Kasumi-1 (cell line): Measurements from ENCODE around the gene ZBED5.
A peak's percentile ranks its signal among the peaks of the same experiment; 100 is the strongest.
"Not testable (repeated sequence)": the region's sequence is repeated elsewhere in the genome, so short reads cannot be mapped to it uniquely, and the experiment has no call there.

Experiments
- DNase-seq, 2 experiments: peaks; one replicate each; lab custom pipeline; 2025; lab: John Stamatoyannopoulos, UW

ZBED5 gene

DNA sequence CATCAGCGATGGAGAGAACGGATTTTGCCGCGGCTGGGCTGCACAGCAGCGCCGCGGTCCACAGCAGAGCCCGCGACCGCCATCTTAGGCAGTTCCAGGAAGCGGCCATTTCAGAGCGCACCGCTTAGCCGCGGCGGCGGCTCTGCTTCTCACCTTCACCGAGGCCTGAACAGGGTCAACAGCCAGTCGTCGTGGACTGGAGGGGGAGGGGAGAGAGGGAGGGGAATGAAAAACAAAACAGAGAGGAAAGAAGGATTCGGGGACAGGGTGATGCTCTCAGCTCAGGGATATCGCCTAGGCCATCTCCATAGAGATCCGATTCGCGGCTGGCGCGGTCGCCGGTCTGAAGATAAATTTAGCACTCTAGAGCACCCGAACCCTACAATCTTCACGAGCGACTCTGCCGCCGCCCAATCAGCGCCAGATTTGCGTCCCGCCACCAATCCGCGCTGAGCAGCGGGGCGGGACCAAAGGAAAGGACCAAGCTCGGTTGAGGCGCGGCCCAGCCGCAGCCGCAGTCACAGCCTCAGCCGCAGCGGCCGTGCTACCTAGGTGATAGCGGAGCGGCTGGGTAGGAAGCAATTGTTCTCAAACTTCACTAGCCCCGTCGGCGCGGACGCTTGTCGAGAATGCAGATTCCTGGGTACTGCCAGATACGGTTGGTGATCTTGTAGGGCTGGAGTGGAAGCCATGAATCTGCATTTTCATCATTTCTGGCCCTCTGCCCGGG, at the start of gene ZBED5:
Gene ZBED5, minus strand, starts transcription at position 345 of the 730 bp plus-strand sequence. CDS start 3,108 bp downstream, outside the sequence.
- DNase-seq: peak; percentile 96 to 97

DNA sequence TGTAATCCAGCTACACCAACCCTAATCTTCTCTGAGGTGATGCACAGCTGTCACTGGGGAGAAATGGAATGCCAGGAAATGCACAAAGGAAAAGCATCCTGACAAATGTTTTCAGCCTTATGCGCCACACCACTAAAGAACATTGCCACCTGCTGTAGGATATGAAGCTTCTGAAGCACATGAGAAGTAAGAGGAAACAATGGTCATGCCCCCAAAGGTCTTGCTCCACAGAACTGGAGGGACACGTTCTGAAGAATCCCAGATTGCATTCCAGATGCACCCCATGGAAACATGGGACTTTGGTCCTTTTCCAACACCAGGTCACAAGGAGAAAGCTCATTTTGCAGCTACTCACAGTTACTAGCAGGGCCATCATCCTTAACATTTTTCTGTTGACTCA, 48.7 kb upstream of the ZBED5 start:
- no peak for DNase-seq

DNA sequence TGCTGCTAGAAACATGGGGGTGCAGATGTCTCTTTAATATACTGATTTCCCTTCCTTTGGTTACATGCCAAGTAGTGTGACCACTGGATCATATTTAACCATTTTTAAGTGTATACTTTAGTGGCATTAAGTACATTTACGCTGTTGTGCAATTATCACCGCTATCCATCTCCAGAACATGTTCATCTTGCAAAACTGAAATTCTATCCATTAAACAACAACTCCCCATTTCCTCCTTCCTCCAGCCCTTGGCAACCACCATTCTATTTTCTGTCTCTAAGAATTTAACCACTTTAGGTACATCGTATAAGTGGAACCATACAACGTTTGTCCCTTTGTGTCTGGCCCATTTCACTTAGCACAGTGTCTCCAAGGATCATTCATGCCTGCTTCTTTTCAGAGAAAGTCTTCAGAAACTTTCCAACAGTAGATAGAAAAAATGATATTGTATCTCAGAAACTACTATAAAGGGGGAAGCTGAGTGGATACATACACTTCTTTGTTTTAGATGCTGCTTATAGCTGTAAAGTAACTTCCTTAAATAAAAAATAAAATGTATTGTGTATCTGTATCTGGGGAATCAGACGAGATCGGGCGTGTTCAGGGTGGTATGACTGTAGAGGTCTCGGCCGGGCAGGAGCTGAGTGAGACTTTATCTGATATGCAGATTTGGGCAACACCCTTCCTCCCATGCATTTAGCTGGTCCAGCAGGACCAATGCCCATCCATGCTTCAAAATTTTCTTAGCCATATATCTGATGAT, 44.6 kb upstream of the ZBED5 start:
- peak; percentile 24 to 27 for DNase-seq

DNA sequence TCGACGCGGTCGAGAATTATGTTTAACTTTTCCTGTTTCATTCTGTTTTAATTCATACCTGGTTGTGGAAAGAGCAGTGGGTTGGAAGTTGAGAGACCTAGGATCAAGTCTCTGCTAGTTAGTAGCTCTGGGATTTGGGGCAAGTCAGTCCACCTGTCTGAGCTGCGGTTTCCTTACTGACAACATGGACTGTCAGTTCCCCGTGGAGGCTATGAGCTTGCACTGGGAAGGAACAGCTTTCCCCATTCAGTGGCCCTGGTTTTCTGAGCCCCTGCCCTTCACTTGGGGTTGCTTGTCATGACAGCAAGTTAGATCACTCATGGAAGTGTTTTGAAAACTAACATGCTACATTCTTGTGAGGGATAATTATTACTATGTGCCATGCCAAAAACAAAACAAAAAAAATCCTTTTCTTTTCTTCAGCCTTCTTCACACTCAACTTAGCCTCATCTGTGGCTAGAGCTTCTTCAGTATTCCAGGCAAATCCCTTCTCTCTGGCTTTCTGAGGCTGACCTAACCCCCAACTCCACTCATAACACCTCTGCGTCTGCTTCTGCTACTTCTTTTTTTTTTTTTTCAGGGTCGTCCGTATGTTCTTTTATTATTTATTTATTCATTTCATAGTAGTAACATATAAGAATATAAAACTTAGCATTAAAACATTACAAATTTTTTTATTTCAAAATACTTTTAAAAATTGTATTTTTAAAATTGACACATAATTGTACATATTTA, 43.0 kb upstream of the ZBED5 start:
- no peak for DNase-seq

DNA sequence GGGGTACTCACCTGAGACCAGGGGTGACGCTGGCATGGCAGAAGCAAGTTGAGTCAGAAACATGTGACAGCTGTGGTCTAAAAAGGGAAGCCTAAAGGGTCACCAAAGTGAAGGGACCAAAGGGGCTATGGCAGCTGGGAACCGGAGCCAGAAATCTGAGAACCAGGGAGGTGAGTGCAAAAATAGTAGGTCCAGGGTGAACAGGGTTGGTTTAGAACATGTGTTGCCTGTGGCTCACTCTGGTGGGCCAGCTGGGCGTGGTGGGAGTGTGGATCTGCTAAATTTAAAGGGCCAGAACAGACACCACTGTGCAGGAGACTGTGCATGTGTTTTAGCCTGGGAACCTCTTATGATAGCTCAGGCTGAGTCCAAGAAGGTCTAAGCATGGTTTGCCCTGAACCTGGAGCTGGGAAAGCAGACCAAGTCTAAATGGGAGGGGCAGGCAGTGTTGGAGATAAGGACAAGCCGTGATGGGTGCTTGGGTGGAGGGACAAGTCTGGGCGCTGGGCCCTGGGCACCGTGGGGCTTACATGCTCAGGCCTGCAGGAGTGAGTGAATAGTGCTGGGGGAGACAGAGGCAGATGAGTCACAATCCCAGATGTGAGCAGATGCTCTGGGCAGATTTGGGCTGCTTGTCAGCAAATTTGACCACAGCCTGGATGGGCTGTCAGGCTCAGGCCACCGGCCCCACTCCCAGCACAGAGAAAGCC, 41.4 kb upstream of the ZBED5 start:
- peak in 1 of 2 experiments; percentile 12 for DNase-seq

DNA sequence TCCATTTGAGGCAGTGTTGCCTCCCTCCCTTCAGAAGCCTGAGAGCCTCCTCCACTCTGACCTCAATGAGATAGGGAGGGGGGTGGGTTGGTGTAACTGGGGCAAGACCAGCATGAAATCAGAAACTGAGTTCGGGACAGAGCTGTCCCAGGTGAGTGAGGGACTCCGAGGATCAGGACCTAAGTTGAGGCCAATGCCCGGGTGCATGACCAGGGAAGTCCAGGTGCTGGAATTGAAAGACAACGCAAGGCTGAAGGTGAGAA, 40.8 kb upstream of the ZBED5 start:
- DNase-seq: no peak

DNA sequence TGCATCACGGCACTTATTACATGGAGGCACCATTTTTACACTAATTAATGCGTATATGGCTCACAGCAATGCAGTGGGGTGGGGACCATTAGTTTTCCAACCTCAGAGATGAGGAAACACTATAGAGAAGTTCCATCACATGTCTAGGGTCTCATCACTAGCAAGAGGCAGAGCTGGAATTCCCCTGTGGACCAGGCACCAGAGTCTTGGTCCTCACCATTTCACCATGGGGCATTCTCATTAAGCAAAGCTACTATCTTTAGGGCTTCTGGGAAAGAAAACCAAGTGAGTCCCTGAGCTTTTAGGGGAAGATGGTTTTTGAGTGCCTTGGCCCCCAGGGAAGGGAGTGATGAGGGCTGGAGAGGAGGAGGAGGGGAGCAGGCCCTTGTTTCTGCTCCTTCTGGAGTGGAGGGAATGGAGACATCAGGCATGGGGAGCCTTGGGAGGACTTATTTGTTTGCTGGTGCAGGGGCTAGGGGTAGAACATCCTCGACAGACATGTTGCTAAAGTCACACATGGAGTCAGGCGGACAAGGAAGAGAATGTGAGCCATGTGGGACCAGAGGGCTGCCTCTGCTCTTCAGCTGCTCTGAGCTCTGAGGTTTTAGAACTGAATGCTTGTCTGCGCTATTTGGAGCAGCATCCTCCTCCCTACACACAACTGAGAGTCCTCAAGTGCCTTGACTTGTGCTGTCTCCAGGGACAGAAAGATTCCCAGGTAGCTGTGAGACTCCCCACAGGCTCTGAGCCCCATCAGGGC, 40.3 kb upstream of the ZBED5 start:
- no peak for DNase-seq

DNA sequence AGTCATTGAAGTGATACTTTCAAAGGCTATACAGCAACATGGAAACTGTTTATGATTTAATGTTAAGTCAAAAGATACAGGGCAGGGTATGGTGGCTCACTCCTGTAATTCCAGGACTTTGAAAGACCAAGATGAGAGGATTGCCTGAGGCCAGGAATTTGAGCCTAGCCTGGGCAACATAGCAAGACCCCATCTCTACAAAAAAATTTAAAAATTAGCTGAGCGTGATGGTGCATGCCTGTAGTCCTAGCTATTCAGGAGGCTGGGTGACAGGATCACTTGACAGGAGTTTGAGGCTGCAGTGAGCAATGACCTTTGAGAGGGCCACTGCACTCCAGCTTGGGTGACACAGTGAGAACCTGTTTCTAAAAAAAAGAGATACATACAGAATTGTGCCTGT, 39.3 kb upstream of the ZBED5 start:
- DNase-seq: no peak

DNA sequence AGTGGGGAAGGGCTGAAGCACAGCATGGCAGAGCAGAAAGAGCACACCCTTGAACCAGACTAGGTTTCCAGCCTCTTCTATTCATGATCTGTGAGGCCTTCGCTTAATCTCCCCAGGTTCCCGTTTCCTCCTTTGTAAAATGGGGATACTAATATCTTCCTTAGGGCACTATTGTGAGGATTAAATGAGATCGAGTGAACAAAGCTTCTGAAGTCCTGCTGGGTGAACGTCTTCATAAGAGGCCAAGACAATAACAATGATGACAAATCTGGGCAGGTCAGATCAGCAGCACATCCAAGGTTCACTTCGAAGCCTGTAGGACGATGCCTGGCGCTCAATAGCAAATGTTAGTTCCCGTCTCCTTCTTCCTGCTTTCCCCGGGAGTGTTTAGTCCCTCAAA, 38.6 kb upstream of the ZBED5 start:
- no peak for DNase-seq

DNA sequence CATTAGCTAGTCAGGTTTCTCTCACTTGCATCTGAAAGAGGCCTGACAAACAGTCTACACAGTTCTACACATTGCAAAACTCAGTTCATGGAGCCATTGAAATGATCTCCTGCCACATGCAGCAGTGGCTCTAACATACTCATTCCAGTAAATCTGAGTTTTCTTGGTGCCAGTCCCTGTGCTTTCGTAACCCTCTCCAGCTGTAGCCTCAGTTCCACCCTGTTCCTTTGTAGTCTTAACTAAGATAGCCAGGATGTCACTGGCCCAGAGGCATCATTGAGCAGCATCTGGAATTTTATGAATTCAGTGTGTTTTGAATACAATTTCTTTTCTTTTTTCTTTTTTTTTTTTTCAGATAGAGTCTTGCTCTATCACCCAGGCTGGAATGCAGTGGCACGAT, 37.4 kb upstream of the ZBED5 start:
- DNase-seq: no peak

DNA sequence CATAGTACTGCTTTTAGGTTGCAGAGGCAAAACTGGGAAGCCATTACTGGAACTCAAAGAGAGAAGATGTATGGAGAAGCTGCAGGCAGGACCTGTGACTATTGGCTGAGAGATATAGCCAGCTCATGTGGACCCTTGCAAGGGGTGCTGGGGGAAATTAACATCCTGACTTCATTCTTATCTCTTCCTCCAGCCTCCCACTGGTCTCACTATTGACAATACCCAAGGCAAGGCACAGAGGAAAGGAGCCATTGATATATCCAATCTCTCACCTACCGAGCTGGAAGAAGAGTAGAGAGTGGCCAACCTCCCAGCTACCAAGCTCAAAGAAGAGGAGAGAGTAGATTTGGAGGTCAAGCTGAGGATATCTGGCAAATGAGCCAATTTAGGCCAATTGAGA, 36.8 kb upstream of the ZBED5 start:
- no peak for DNase-seq

DNA sequence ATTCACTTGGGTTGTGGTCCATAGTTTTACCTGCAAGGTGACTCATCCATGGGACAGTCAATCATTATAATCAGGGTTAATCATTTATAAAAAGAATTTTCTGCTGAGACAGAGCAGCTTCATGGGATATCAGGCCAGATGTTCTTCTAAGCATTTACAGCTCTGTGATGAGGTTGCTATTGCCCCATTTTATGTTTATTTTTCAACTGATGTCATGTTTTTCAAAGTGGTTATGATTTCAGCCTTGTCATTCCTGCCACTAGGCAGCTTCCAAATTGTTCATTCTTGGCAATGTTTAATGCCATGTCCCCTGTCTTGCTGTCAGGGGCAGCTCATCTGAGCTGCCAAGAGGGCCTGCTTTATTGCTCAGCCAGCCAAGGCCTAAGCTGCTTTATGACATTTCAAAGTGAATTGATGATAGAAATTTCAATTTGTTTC, 35.9 kb upstream of the ZBED5 start:
- no peak for DNase-seq

DNA sequence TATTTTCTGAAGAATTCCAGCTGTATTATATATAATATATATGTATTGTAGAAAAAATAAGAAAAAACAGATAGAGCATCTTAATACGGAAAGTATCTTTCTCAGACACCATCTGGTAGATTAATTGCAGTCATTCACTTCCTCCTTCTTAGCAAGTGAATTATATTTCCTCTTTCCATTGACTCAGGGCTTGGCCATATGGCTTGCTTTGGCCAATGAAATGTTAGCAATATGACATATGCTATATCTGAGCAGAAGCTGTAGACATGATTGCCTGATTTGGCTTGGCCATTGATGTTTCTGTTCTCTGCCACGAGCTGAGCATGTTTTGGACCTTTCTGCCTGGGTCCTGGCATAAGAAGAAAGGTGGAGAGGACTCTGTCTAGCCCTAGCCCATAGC, 34.4 kb upstream of the ZBED5 start:
- peak; percentile 60 to 66 for DNase-seq

DNA sequence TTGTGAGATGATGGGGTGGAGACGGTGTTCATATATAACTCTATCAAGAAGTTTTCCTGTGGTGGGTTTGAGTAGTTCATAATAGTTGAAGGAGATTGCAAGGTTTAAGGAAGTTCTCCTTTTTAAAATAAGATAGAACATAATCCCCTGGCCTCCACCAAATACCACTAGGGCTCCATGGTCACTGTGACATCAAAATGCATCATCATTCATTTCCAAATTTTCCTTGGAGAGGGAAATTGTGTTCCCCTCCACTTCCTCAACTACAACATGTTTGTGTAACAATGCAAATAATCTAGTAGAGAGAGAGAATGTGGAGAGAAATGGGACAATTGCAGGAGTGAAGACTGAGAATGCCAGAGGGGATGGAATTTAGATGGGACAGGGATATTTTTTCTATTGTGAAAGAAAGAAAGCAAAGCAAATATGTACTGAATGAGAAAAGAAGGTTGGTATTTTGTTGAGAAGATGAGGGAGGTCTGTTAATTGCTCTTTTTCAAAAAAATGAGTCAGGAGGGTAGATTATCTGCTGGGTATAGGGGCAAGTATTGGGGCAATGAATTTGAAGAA, 33.4 kb upstream of the ZBED5 start:
- DNase-seq: peak in 1 of 2 experiments; percentile 18

DNA sequence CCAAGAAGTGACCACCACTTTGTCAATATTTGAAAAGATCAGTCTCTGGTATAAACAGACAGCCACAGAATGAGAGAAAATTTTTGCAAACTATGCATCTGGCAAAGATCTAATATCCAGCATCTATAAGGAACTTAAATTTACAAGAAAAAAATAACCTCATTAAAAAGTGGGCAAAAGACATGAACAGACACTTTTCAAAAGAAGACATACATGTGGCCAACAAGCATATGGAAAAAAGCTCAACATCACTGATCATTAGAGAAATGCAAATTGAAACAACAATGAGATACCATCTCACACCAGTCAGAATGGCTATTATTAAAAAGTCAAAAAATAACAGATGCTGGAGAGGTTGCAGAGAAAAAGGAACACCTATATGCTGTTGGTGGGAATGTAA, 32.2 kb upstream of the ZBED5 start:
- not testable (repeated sequence) for DNase-seq

DNA sequence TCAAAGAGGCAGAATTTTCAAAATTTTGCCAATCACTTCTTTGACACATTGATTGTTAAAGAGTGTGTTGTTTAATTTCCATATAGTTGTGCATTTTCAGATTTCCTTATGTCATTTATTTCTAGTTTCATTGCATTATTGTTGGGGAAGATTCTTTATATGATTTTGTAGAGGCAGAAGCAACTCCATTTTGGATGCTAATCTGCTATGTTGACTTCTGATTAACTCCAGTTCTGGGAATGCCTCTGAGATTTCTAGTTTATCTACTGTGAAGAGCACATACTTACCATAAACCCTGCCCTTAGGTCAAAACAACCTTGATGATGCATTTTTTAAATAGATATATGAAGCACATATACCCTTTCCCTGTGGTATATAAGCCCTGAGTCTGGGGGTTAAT, 29.5 kb upstream of the ZBED5 start:
- no peak for DNase-seq

DNA sequence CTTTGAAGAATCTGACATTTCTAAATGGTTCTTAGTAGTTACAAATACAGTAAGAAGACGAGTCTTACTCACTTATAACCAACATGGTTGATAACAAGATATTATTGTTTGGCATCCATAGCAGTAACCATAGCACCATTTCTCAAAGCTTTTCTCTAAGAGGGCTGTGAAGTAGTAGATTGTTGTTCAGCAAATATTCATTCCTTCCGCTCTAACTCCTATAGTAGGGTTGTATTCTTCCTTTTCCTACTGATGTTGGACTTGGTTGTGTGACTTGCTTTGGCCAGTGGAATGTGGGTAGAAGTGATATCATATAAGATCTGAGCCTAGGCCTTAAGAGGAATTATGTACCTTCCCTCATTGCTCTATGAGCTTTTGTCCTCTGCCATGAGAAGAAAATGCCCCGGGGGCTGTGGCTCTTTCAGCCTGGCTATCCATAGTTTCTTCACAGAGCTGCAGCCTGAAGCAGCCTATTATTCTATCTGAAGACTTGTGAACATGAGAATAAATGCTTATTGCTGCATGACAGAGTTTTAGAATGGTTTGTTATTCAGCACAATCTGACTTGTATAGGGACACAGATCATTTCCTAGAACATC, 28.9 kb upstream of the ZBED5 start:
- no peak for DNase-seq

DNA sequence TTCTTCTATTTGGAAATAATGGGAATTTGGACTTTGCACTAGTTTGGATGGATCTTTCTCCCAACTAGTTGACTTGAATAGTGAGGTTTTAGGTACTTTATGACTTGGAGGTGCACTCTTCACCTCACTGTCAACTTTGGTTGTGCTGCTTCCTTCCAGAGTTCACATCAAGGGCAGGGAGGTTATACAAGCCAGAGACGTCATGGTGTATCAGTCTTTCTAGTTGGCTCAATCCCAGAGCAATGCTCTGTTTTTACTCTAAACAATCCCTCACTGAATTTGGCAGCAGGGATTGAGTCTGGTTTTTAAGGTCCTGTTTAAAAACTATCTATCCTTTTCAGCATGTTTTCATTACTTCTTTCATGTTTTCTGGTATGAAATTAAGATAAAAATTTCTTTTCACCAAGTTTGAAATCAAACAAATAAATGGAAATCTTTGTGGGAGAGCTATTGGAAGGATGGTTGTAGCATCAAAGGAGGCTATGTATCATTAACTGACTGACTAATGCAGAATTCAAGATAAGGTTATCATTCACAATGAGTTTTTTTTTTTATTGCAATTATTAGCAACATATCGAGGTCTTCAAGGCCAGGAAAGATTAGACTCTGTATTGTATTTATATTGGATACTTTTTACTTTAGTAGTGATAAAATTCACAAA, 28.0 kb upstream of the ZBED5 start:
- no peak for DNase-seq

DNA sequence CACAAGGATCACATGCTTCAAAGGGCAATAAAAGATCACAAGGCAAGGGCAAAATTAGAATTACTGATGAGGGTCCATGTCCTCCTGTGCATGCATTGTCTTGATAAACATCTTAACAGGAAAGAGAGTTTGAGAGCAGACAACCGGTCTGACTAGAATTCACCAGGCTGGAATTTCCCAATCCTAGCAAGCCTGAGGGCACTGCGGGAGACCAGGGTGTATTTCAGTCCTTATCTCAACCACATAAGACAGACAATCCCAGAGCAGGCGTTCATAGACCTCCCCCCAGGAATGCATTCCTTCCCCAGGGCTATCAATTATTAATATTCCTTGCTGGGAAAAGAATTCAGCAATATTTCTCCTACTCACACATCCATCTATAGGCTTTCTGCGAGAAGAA, 26.4 kb upstream of the ZBED5 start:
- DNase-seq: not testable (repeated sequence)

DNA sequence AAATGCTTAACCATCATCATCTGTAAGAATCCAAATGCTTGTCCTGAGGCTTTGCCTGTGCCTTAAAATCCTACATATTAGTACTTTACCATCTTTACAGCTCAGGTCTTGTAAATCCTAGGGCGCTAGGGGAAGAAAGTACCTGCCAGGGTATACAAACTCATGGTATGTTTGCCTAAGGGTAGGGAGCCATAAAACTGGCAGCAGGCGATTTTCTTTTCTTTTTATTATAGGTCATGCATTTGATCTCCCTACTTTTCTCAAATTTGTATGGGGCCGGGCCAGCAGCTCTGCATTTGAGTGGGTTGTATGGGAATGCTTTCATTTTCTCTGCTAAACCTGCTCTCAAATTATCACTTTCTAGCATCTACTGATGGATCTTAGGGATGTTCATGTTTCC, 24.0 kb upstream of the ZBED5 start:
- DNase-seq: no peak
